ENCODE data around the gene SPATA7.

The SPATA7 gene

DNA sequence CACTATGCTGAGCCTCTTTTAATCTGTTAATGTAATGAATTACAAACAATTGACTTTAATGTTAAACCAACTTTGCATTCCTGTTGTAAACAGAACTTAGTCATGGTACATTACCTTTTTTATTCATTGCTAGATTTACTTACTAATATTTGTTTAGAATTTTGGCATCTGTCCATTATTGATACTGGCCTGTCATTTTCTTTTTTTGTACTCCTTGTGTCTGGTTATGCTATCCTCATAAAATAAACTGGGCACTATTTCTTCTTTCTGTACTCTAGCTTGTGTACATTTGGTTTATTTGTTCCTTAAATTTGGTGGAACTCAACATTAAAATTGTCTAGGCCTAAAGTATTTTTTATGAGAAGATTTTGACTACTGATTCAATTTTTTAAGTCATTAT, 32.1 kb downstream of the SPATA7 start:
- no peak for DNase-seq (ENCODE audit: low spot score)

GRCh38 chr14:88420187-88420586, 34.7 kb downstream of the SPATA7 start:
- DNase-seq (ENCODE audit: low spot score): no peak

DNA sequence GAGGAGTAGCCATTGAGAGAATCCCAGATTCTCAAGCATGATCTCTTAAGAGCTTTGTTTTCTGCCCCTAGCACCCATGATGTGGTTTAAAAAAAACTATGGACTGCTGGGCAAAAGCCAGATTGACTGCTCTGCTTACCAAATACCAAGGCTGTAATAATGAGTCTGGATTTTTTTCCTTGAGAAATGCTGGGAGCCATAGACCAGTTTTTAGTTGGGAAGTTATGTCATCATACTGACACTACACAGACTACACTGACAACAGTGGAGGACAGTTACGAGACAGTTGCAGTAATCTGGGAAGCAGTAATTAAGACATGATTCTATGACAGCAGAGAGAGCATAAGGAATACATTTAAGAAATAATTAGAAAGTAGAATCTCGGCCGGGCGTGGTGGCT, 35.8 kb downstream of the SPATA7 start:
- no peak for DNase-seq (ENCODE audit: low spot score)

DNA sequence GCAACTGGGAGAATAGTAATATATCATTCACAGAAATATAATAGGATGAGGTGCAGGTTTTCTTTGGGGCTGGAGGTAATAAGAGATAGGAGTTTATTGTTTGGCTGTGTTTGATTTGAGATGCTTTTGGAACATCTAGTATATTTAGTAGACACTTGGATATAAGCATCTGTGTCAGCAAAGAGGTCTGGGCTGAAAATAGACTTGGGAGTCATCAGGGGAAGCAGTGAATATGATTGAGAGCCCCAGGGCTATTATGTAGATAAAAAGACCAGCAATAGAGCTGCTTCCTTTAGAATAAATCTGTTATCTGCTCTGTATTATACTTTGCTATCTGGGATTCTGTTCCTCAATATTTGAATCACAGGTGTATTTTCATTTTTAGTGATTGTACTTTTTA, 36.6 kb downstream of the SPATA7 start:
- DNase-seq (ENCODE audit: low spot score): no peak

- DNase-seq (ENCODE audit: low spot score): no peak
These were observed 37.6 kb downstream of the SPATA7 start for GRCh38 chr14:88422919-88423650.

GRCh38 chr14:88424573-88424972, 39.1 kb downstream of the SPATA7 start:
- no peak for DNase-seq (ENCODE audit: low spot score)

DNA sequence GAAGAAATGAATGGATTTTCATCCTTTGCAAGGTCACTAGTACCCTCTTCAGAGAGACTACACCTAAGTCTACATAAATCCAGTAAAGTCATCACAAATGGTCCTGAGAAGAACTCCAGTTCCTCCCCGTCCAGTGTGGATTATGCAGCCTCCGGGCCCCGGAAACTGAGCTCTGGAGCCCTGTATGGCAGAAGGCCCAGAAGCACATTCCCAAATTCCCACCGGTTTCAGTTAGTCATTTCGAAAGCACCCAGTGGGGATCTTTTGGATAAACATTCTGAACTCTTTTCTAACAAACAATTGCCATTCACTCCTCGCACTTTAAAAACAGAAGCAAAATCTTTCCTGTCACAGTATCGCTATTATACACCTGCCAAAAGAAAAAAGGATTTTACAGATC, 40.8 kb downstream of the SPATA7 start:
- DNase-seq (ENCODE audit: low spot score): peak; percentile 4

DNA sequence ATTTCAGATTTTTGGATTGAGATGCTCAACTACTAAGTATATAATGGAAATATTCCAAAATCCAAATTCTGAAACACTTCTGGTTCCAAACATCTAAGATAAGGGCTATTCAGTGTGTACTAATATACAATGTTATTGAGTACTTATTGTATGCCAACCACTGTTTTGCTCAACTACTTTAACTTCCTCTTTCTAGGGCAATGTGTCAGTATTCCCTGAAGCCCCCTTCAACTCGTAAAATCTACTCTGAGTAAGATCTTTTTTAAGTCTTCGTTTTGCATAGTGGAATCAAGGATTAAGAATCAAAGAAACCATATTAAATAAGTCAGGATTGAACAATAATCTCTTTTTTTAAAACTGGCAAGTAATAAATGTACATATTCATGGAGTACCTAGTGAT, 45.5 kb downstream of the SPATA7 start:
- no peak for DNase-seq (ENCODE audit: low spot score)

- DNase-seq (ENCODE audit: low spot score): peak; percentile 26
These were observed 52.2 kb downstream of the SPATA7 start for GRCh38 chr14:88437658-88438057.

- DNase-seq (ENCODE audit: low spot score): no peak
These were observed 53.6 kb downstream of the SPATA7 start for GRCh38 chr14:88439088-88439487.

DNA sequence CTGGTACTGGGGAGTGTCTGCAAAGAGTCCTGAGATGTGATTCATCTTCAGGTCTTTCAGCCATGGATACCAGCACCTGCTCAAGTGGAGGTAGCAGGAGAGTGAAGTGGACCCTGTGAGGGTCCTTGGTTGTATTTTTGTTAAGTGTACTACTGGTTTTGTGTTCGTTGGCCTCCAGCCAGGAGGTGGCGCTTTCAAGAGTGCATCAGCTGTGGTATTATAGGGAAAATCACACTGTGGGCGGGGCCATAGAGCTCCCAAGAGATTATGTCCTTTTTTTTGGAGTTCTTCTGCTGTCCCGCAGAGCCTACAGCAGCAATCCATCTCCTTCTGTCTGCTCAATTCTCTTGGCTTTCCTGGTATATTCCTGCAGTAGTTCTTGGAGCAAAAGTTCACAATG, 66.8 kb downstream of the SPATA7 start:
- no peak for DNase-seq (ENCODE audit: low spot score)

DNA sequence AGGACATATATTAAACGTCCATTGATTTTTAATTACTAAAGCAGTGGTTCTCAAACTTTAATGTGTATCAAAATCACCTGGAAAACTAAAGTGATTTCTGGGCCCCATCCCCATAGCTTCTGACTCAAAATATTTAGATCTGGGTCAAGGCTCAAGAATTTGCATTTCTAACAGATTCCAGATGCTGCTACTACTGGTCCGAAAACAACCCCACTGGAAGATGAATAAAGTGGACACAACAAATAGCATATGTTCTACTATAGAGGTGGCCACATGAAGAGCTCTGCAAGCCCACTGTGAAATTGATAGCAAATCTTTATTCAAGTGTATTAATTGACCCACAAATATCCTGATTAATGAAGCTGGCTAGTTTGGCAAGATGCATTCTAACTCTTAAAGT, 69.4 kb downstream of the SPATA7 start:
- no peak for DNase-seq (ENCODE audit: low spot score)

- no peak for DNase-seq (ENCODE audit: low spot score)
These were observed 77.9 kb downstream of the SPATA7 start for GRCh38 chr14:88463318-88463717.

GRCh38 chr14:88468406-88468805, 82.9 kb downstream of the SPATA7 start:
- DNase-seq (ENCODE audit: low spot score): no peak

DNA sequence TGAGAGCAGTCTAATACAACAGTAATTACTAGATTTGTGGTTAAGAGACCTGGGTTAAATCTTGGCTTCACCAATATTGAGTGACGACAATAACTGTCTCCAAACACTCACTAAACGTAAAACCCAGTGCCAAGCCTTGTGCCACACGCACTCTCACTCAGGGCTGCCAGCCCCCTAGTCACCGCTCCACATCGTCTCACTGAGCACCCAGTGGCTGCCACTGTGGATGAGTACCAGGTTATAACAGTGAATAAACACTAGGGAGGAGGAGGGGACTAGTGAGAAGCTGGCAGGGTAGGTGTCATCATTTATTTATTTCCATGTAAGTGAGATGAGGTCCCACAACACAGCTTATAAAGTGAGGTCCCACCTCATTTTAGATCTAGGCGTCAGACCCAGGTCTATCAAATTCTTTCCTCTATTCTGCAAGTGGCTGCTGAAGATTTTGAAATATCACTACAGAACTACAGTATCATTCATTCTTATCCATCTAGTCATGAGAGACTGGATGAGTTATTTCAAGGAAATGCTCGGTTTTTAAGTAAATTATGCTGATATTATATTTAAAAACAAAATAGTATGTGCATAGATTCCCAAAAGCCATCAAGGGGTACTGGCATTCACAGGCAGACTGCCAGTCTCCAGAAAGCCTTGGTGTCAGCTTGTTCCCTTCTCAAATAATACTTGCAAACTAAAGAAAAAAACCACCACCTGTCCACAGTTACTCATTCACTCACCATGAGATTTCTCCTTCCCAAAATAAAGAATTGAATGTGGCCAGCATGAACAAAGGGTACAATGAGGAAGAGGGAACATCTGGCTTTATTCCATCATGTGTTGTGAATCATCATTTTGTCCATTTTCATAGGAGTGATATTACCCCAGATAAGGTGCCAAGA, 85.3 kb downstream of the SPATA7 start:
- no peak for DNase-seq (ENCODE audit: low spot score)

DNA sequence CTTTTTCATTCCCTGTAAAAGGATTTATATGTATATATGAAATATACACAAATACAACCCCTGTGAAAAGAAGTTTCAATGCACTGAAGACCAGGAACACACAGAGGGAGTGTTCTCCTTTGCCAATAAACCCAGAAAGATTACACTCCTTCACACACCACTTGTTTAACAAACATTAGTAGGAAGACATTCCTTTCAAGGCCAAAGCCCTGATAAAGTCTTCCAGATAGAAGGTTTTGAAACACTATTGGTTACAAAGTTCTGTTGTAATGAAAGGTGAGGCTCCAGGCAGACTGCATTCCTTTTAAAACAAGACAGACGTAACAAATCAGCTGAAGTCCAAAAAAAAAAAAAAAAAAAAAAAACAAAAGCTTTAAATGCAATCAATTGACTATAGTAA, 88.3 kb downstream of the SPATA7 start:
- no peak for DNase-seq (ENCODE audit: low spot score)

DNA sequence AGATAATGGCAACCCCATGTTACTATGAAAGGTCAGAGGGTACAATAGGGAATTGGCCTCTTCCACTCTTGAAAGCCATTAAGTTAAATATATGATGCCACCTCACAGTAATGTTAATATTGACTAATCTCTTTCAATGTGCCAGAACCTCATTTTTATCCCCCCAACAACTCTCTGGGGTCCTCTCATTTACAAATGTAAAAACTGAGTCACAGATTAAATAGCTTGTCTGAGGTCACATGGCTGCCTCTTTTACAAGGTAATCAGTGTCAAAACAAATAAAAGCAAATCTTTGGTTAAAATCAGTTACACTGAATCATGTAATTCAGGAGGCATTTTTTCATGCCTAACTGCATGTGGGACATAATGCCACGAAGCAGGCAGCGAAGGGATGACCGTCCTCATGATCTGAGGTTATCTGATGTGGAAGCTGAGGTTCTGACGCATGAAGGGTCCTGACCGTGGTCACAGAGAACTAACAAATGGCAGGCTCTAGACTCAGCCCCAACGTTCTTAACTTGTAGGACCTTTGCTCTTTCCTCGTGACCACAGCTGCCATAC, 90.8 kb downstream of the SPATA7 start:
- no peak for DNase-seq (ENCODE audit: low spot score)

DNA sequence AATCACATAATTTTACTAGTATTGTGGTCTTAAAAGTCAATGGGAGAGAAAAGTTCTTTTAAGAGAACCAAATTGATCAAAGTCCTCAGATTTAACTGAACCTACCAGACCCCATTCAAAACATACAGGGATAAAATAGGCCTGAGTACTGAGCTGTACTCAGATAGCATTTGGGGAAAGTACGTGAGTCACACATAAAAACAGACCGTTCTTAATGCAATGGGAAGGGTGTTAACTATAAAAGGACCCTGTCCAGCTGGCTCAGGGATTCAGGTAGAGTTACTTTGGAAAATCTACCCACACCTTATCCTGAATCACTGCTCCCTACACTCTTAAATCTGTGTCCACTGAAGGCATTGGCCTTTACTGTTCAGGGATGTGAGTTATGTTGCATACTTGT, 91.4 kb downstream of the SPATA7 start:
- no peak for DNase-seq (ENCODE audit: low spot score)

DNA sequence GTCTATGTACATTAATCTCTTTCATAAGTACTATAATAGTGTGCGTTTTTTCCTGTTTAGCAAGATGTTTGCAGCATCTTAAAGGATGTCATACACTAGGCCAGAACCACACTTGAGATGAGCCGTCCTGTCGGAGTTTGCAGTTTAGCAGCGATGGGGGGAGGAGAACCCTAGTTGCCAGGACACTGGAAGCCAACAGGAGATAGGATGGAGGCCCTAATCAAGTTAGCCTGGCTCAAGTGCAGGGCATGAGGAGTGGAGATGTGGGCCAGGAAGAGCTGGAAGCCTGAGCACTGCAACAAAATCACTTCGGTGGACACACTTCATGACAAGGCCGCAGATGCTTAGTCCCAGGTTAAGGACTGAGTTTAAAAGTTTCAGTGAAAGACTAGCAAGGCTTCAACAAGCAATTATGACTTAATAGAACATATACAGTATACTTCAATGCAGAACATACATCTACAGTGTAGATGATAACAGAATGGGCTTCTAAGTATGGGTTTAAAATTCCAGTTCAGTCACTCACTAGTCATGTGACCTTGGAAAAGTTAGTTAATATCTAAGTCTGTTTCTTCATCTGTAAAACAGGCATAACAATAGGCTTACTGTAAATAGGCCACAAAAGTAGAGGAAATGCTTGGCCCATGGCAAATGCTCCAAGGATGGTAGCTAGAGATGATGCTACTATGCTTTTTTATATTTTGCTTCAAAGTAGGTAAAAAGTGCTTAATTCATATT, 92.2 kb downstream of the SPATA7 start:
- DNase-seq (ENCODE audit: low spot score): no peak

GRCh38 chr14:88478931-88479330, 93.5 kb downstream of the SPATA7 start:
- DNase-seq (ENCODE audit: low spot score): no peak

GRCh38 chr14:88479574-88479987, 94.1 kb downstream of the SPATA7 start:
- no peak for DNase-seq (ENCODE audit: low spot score)

DNA sequence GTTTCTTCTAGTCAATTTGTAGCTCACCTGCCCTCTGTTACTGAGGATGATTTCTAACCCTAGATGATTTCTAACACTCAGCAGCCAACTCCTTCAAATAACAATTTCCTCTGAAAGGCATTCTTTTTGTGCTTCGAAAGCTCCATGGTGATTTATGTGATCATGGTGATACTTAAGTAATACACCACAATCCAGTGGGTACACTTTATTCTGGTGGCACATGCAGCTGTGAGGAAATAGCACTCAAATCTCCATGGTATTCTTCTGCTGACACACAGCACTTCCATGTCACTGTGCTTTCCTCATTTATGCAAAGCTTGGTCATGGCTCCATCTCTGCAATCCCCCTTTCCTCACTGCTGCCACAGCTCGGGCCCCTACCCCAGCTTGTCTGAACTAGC, 95.6 kb downstream of the SPATA7 start:
- no peak for DNase-seq (ENCODE audit: low spot score)
